Transverse colon (tissue), 4 donors: ENCODE data around the gene OGFR. TPM values are rescaled to one million over a fixed set of nuclear protein-coding genes. Genes with fewer than 3 reads are reported as not detected.
A peak's percentile ranks its signal among the peaks of the same experiment; 100 is the strongest.

Source experiments
- DNase-seq: peaks from one replicate; pipeline ENCODE4 v3.0.0-alpha.2; 2019
- H3K27ac ChIP-seq, 4 donors: fragments of 200-600 bp; sonication (generic); 2 replicates each; pipeline ENCODE4 v1.5.1; 2016 to 2018; ENCODE audit warnings: inconsistent platforms in 4 of 4
- H3K27me3 ChIP-seq: fragments of 200-600 bp; sonication (generic); 2 replicates; pipeline ENCODE4 v1.5.1; 2017; ENCODE audit warnings: inconsistent platforms
- H3K36me3 ChIP-seq, 4 donors: fragments of 200-600 bp; sonication (generic); 2 replicates each; pipeline ENCODE4 v1.5.1; 2017 to 2019; ENCODE audit warnings: inconsistent platforms in 4 of 4
- H3K4me1 ChIP-seq, 4 donors: fragments of 200-600 bp; sonication (generic); 2 replicates each; pipeline ENCODE4 v1.5.1; 2017 to 2020; ENCODE audit warnings: inconsistent platforms in 4 of 4
- H3K4me3 ChIP-seq, 4 donors: fragments of 200-600 bp; sonication (generic); 1 replicate in 1 of 4; 2 replicates in 3 of 4; pipeline versions ENCODE4 v1.5.1 to v1.6.1; 2017 to 2019; ENCODE audit warnings: inconsistent platforms in 4 of 4
- H3K9me3 ChIP-seq, 2 donors: fragments of 200-600 bp; sonication (generic); 2 replicates each; pipeline ENCODE4 v1.5.1; 2017 to 2019; ENCODE audit warnings: inconsistent platforms in 2 of 2
- EP300 ChIP-seq: sonication (generic); formaldehyde crosslinking; IDR thresholded peaks from one replicate; pipeline ENCODE4 v1.6.1; 2017; ENCODE audit warnings: antibody characterized with exemption, low read depth
- POLR2A ChIP-seq: fragments of 450-650 bp; IDR thresholded peaks from one replicate; pipeline ENCODE4 v1.6.1; 2016; ENCODE audit warnings: antibody characterized with exemption, mild to moderate bottlenecking, moderate library complexity
- POLR2AphosphoS5 ChIP-seq, 3 donors: sonication (generic); formaldehyde crosslinking; IDR thresholded peaks; one replicate each; pipeline ENCODE4 v1.6.1; 2016; ENCODE audit warnings: antibody characterized with exemption in 3 of 3
- WGBS, 2 donors: methylation state at CpG; one replicate each; pipeline ENCODE4 v1.1.5; 2018; ENCODE audit warnings: low coverage in 1 of 2; 5-methylcytosine and 5-hydroxymethylcytosine counted together
- in situ Hi-C, 4 donors: fragments of 200-750 bp; cut with MboI; loops; one replicate each; pipeline versions ENCODE4 v1.15.0 to v1.15.1; 2017; ENCODE audit warnings: low sequenced_read_pairs in 3 of 4, low pct_ligation_motif_present in 1 of 4, low pct_unique_long_range_greater_than_20kb in 1 of 4
- intact Hi-C: fragments of 100-400 bp; cut with DNase I; formaldehyde crosslinking; loops from one replicate; pipeline ENCODE4 v1.15.1; 2023; ENCODE audit warnings: low total_unique reads
- total RNA-seq, 4 donors: library from RNA; depleted of rRNA; stranded (reverse); fragments of >200 nt; gene quantifications; one replicate each; pipeline ENCODE4 v1.1.0, GENCODE V29; 2016
- TF ChIP-seq, protein P1 (sequence below), 5 experiments: fragments of 200-600 bp in 3 of 5; fragments of 450-650 bp in 2 of 5; sonication (generic) in 3 of 5; IDR thresholded peaks; 1 replicate in 2 of 5; 2 replicates in 3 of 5; pipeline ENCODE4 v1.5.1; 2016 to 2017; ENCODE audit warnings: antibody characterized with exemption in 5 of 5, inconsistent platforms in 3 of 5, mild to moderate bottlenecking in 2 of 5, moderate library complexity in 1 of 5

OGFR gene, protein sequence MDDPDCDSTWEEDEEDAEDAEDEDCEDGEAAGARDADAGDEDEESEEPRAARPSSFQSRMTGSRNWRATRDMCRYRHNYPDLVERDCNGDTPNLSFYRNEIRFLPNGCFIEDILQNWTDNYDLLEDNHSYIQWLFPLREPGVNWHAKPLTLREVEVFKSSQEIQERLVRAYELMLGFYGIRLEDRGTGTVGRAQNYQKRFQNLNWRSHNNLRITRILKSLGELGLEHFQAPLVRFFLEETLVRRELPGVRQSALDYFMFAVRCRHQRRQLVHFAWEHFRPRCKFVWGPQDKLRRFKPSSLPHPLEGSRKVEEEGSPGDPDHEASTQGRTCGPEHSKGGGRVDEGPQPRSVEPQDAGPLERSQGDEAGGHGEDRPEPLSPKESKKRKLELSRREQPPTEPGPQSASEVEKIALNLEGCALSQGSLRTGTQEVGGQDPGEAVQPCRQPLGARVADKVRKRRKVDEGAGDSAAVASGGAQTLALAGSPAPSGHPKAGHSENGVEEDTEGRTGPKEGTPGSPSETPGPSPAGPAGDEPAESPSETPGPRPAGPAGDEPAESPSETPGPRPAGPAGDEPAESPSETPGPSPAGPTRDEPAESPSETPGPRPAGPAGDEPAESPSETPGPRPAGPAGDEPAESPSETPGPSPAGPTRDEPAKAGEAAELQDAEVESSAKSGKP
- total RNA-seq: 100 to 1,000 TPM in 1 of 4 donors, 10 to 100 TPM in 3; 55.2 to 137 (median 71.1) TPM

DNA sequence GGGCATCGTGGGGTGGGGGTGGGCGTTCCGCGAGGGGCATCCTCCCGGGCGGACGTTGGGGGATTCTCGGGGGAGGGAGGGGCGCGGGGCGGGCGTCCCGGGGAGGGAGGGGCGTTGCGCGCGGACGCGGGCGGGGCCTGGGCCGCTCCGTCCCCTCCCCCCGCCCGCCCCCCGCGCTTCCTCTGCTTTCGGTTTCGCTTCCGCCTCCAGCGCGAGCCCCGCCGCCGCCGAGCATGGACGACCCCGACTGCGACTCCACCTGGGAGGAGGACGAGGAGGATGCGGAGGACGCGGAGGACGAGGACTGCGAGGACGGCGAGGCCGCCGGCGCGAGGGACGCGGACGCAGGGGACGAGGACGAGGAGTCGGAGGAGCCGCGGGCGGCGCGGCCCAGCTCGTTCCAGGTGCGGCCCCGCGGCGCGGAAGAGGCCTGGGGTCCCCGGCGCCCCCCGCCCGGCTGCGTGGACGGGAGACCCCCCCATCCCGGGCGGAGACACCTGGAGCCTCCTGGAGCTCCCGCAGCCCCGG is at the start of gene OGFR:
Gene OGFR, plus strand, starts transcription at position 209 of the 528 bp plus-strand sequence. Its CDS starts 25 bp downstream, at position 234.
- TF ChIP-seq, protein P1, sequence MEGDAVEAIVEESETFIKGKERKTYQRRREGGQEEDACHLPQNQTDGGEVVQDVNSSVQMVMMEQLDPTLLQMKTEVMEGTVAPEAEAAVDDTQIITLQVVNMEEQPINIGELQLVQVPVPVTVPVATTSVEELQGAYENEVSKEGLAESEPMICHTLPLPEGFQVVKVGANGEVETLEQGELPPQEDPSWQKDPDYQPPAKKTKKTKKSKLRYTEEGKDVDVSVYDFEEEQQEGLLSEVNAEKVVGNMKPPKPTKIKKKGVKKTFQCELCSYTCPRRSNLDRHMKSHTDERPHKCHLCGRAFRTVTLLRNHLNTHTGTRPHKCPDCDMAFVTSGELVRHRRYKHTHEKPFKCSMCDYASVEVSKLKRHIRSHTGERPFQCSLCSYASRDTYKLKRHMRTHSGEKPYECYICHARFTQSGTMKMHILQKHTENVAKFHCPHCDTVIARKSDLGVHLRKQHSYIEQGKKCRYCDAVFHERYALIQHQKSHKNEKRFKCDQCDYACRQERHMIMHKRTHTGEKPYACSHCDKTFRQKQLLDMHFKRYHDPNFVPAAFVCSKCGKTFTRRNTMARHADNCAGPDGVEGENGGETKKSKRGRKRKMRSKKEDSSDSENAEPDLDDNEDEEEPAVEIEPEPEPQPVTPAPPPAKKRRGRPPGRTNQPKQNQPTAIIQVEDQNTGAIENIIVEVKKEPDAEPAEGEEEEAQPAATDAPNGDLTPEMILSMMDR (IDR thresholded peaks at IDR 0.05): no peak
- TF ChIP-seq POLR2A: peak; percentile 49
- TF ChIP-seq POLR2AphosphoS5 (IDR thresholded peaks at IDR 0.05): peak; percentile 82 to 91 (median 87)
- no peak for TF ChIP-seq EP300
- peak within 1 kb of the TSS; percentile 88 to 100 (median 96) for H3K4me3 ChIP-seq
- H3K9me3 ChIP-seq: no peaks in the 10 kb centered on the region
- 6% methylated on average over 6 of the region's 77 CpGs; no CpG with 5 or more reads in 1 of the 2 donors for WGBS, 2 donors
- no peaks in the 10 kb centered on the region for H3K27me3 ChIP-seq
- H3K27ac ChIP-seq: peak within 1 kb of the TSS; percentile 90 to 94 (median 94)
- in situ Hi-C loops (loop anchor here in 2 of 4 donors (10.0 kb wide), 1 partner anchor 140 kb away; no protein-coding TSS in a partner anchor), intact Hi-C loops (no loop called here)
- peaks cover 0 to 17% (median 6%) of the 10 kb centered on the region in 4 donors for H3K36me3 ChIP-seq
- DNase-seq: peak; percentile 78
- peaks cover 17 to 30% (median 22%) of the 10 kb centered on the region in 4 donors for H3K4me1 ChIP-seq

DNA sequence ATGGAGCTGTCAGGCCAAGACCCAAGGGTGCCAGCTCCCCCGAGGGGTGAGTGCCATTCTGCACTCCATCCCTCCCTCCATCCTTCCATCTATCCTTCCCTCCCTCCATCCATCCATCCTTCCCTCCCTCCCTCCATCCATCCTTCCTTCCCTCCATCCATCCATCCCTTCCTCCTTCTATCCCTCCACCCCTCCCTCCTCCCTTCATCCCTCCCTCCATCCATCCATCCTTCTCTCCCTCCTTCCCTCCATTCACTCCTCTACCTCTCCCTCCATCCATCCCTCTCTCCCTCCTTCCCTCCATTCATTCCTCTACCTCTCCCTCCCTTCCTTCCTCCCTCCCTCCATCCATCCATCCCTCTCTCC is 49.7 kb upstream of the OGFR start:
- peaks cover 15% of the 10 kb centered on the region for H3K27me3 ChIP-seq
- TF ChIP-seq, protein P1 (IDR thresholded peaks at IDR 0.05): no peak
- TF ChIP-seq EP300: no peak
- no peak for TF ChIP-seq POLR2A
- no peak for TF ChIP-seq POLR2AphosphoS5 (IDR thresholded peaks at IDR 0.05)
- no peak for DNase-seq
- H3K4me3 ChIP-seq: no peak overlapping the region
- intact Hi-C loops (no loop called here), in situ Hi-C loops (no loop called here)
- H3K27ac ChIP-seq: no peak overlapping the region
- no peaks in the 10 kb centered on the region for H3K9me3 ChIP-seq
- WGBS, 2 donors: 59 to 60% methylated on average over 1 of the region's 1 CpG
- peaks cover 0 to 18% (median 8%) of the 10 kb centered on the region in 4 donors for H3K4me1 ChIP-seq
- H3K36me3 ChIP-seq: no peaks in the 10 kb centered on the region

DNA sequence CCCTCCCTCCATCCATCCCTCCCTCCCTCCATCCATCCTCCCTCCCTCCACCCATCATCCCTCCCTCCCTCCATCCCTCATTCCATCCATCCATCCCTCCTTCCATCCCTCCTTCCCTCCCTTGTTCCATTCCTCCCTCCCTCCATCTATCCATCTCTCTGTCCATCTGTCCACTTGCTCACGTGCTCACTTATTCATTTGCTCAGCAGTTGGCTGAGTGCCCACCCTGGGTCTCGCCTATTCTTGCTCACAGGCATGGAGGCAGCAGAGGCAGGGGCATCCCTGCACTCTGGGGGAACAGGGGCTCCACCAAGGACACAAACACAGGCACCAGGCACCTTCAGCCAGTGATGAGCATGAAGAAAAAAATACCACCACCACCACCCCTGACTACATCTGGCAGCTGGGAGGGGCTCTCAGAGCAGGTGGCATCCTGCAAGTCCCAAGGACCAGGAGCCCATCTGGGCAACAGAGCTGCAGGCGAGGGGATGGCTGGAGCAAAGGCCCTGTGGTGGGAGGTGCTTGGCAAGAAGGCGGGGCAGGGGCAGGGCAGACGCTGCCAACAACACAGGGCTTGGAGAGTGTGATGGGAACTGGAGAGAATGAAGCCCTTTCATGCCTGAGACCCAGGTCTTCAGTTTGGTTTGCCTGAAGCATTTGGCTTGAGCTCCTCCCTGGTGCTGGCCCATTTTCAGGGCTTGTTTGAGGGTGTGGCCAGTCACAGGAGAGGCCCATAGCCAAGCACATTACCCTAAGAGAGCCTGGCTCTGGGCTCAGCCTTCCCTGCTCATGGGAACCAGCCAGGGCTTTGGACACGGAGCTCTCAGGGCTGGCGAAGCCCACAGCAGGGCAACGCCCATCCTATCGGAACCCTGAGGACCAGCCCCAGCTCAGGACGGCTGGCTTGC is 48.6 kb upstream of the OGFR start:
- intact Hi-C loops (no loop called here), in situ Hi-C loops (no loop called here)
- Histone ChIP-seq H3K27me3 (peaks cover 22% of the 10 kb centered on the region), H3K4me3 (no peak overlapping the region), H3K4me1 (peaks cover 0 to 28% (median 14%) of the 10 kb centered on the region in 4 donors), H3K27ac (no peak overlapping the region), H3K9me3 (no peaks in the 10 kb centered on the region), H3K36me3 (no peaks in the 10 kb centered on the region)
- 43% methylated on average over 2 to 7 of the region's 10 CpGs for WGBS, 2 donors
- TF ChIP-seq, protein P1 (IDR thresholded peaks at IDR 0.05): no peak
- TF ChIP-seq POLR2A: no peak
- TF ChIP-seq POLR2AphosphoS5 (IDR thresholded peaks at IDR 0.05): no peak
- no peak for TF ChIP-seq EP300
- DNase-seq: no peak
